ENCODE results near the gene NRXN3.

The NRXN3 gene

DNA sequence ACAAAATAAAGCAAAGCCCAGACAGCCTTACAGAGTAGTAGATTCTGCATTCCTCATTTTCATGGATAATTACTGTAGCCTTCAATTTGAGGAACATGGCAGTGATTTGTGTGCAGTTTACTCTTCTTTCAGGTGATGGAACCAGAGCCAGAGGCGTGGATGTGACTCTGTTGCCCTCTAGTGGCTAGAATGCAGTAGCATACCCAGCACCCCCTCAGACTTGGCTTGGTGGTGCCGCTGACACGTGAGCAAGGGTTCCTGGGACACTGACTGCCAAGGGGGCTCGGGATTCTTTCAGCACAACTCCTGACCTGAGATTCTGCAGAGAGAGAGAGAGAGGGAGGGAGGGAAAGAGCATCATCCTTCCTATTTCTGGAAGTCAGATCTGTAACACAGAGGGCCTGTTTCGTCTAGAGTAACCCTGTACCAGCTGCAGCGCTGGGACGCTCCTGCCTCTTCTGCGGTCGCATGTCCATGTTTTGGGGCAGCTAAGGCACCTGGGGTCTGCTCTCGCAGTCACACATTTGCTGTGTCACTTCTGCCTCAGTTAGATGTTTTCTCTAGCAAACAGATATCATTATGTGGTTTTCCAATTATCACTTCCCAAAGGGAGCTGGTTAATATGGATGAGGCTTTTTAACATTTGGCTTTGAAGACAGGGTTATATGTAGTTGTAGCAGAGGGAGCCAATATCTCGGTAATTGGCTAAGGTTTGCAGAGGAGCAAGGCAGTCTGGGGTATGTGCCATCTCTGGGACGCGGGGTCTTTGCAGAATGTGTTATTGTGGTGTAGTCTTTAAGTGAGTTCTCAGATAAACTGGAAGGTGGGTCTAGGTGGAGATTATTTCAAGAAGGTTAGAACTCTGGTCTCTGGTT, 428.1 kb downstream of the NRXN3 start:
- DNase-seq = peak; percentile 12

DNA sequence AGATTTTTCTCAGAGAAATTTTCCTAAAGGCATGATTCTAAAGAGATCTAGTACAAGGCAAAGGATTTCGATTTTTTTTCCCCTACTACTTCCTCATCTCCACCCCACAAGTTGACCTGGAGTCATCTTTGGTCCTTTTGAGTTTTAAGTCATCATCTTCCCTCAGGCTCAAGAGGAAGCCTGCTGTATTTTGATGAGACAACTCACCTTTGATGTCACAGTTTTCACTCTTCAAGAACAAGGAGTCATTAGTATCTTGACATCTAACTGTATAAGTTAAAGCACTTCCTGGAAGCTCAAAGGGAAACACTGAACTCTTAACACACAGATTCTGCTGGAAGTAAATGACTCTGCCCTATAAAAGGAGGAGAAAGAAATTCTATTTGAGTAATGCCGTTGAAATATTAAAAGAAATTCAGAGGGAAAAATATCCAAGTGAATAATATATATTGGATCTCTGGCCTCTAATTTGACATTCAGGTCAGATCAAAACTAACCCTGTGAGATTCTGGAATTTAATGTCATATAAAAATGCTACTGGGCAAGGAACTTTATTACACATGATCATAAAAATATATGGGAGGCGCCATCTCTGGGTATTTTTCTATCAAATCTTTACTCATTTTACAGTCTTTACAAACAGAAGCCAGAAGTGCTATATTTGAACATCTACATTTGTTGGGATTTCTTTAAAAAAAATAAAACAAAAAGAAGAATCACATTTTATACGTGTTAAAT, 435.0 kb downstream of the NRXN3 start:
- DNase-seq = no peak

DNA sequence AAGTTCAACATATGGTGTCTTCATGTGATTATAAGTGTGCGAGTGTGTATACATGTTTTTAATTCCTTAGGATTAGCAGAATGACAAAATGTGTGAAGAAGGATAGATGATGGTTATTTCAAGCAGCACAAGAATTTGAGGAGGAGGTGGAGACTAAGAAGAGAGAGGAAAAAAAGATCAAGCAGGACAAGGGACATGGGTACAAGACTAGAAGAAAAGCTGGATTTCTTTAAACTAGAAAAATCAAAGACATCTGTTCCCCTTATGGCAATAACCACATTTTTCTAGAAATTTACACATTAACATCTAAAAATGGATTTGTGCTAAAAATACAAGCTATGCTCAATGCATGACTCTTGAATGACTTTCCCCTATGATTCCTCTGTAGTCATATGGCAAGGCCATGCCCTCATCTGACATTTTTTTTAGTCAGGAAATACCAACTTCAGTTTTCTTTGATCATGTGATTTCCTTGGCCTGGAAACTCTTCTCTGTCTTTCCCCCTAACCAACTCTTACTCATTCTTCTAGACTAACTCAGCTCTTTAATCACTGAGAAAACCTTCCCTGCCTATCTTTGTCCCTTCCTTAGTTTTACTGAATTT, 435.8 kb downstream of the NRXN3 start:
- DNase-seq = no peak

- no peak for DNase-seq
Measured at GRCh38 chr14:78608998-78609787, 439.0 kb downstream of the NRXN3 start.

- DNase-seq = no peak
Measured at GRCh38 chr14:78610994-78611393, 440.8 kb downstream of the NRXN3 start.

- no peak for DNase-seq
Measured at GRCh38 chr14:78611796-78612571, 441.8 kb downstream of the NRXN3 start.

DNA sequence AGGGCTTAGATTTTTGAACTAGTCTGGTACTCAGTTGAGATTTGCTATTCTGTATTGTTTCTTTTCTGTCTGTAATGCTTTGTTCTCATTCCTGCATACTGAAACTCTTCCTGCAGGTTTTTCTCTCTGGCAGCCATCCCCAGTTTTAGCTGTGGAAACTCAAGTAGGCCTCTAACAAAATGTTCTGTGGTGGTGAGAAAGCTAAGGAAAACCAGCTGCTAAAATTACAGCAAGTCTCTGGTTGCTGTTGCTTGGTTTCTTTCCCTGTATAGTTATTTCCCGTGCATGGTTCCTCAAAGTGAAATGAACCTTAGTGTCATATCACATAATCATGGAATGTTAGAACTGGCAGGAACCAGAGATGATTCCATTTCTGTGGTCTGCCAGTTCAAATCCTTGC, 442.5 kb downstream of the NRXN3 start:
- no peak for DNase-seq

DNA sequence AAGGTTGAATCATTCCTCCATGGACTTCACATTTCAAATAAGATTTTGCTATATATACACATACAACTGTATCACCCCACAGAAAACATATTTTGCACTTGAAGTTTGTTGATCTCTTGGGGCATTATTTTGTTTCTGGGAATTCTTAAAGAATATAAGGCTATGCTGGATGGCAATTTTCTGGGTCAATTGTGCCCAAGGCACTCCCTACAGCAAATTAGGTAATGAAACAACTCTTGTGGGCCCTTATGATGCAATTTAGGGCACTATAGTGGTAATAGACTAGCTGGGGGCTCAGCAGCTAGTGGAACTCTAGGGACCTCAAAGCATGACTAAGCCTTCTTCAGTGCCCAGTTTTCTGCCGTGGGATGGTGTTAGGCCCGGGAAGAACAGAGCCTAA, 444.4 kb downstream of the NRXN3 start:
- no peak for DNase-seq

DNA sequence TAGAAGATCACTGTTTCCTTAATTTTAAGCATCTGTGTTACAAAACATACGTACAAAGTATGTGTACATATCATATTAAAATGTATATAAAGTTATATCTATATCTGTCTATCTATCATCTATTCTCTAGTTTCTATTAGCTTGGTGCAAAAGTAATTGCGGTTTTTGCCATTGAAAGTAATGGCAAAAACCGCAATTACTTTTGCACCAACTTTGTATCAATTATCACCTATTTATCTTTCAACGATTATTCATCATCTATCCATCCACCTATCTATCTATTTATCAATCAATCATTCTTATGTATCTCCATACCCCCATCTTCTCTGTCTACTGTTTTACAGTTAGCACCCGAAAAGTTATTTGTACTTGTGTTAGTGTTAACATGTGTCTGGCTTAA, 447.6 kb downstream of the NRXN3 start:
- DNase-seq = no peak

GRCh38 chr14:78618368-78618767, 448.2 kb downstream of the NRXN3 start:
- no peak for DNase-seq

- DNase-seq = no peak
Measured at GRCh38 chr14:78627114-78627513, 456.9 kb downstream of the NRXN3 start.

DNA sequence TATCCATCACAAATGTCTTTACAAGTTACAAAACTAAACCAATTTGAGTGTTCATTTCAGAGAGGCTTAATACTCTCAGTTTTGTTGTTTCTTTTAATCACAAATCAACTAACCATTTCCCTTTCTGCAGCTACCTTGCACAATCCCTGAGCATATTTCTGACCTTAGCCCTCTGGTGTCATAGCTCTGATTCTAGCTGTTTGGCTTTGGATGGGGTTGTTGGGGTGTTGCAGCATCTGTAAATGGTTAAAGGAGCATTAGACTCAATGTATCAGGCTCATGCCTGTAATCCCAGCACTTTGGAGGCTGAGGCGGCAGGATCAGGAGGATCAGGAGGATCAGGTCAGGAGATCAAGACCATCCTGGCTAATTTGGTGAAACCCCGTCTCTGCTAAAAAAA, 461.4 kb downstream of the NRXN3 start:
- no peak for DNase-seq

GRCh38 chr14:78633752-78634151, 463.6 kb downstream of the NRXN3 start:
- no peak for DNase-seq

DNA sequence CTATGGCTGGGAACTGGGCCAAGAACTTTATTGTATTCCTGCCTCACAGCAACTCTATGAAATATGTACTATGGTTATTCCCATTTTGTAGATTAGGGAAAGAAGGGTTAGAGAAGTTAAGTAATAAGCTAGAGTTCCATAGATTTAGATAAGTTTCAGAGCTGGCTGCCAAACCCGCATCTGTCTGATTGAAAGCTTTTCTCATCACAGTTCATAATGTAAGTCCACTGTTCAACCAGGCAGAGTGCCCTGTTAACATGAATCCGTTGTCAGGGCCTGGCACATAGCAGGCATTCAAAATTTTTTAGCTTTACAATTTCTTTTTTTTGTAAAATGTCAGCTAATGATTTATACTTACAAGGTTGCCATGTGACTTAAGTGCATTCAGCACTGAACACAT, 467.3 kb downstream of the NRXN3 start:
- no peak for DNase-seq

- no peak for DNase-seq
Measured at GRCh38 chr14:78637908-78638475, 467.8 kb downstream of the NRXN3 start.

- DNase-seq = no peak
Measured at GRCh38 chr14:78638926-78639325, 468.8 kb downstream of the NRXN3 start.

DNA sequence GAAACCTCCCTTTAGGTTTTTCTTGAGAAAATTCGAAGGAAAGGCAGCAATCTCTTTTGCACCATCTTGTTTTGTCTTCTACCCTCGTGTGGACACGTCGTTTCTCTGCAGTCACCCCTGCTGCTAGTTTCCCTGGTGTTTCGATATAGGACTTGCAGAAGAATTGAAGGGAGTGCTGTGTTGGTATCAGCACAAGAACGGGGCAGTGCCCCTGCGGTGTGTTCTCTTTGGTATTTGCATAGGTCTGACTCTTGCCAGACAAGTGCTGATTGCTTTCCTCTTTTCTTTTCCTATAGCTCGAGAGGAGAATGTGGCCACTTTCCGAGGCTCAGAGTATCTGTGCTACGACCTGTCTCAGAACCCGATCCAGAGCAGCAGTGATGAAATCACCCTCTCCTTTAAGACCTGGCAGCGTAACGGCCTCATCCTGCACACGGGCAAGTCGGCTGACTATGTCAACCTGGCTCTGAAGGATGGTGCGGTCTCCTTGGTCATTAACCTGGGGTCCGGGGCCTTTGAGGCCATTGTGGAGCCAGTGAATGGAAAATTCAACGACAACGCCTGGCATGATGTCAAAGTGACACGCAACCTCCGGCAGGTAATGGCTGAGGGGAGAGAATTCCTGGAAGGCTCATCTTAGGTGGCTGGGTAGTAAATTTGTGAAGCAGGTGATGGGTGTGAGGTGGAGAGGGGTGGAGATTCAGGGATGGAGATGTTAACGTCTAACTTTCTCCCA, 474.8 kb downstream of the NRXN3 start:
- no peak for DNase-seq

GRCh38 chr14:78652727-78653126, 482.6 kb downstream of the NRXN3 start:
- DNase-seq = no peak

GRCh38 chr14:78653173-78653572, 483.0 kb downstream of the NRXN3 start:
- no peak for DNase-seq

DNA sequence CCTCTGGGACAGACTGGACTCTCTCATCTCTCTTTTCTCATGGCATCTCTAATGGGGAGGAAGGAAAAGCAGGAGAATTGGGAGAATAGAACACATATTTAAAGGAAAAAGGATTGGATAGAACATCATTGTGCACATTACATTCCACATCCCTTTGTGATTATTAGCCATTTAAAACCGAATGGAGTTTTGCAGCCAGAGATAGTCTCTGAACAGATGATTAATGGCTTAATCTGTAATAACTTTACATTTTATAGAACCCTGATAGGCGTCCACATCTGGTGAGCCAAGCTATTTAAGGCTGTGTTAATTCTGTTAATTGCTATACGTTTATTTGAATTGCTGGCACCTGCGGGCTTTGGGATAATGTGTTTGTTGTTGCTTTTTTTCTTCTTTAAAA, 487.3 kb downstream of the NRXN3 start:
- no peak for DNase-seq

GRCh38 chr14:78664841-78665240, 494.7 kb downstream of the NRXN3 start:
- no peak for DNase-seq

Data from activated gamma-delta T cell treated with Interleukin-2 at 50 U/mL for 16 hours (primary cell).